Measurements from ENCODE around the gene SRI. TPM values are rescaled to one million over a fixed set of nuclear protein-coding genes. Genes with fewer than 3 reads are reported as not detected.

Gene SRI
- total RNA-seq, 3 donors from 2014 or later: 69.1 to 115 (median 90.9) TPM

GRCh38 chr7:88202799-88203198, 17.0 kb downstream of the SRI start:
- H3K4me3 ChIP-seq: no peak overlapping the region
- no peaks in the 10 kb centered on the region for H3K27me3 ChIP-seq
- TF ChIP-seq CTCF (IDR thresholded peaks at IDR 0.05) (no peak), POLR2AphosphoS5 (IDR thresholded peaks at IDR 0.05) (no peak), POLR2A (IDR thresholded peaks at IDR 0.05) (no peak)
- H3K36me3 ChIP-seq: peaks cover 7% of the 10 kb centered on the region
- intact Hi-C loops (cut with DNase I; ENCODE audit: low total_unique reads): no loop called here
- no peaks in the 10 kb centered on the region for H3K9me3 ChIP-seq
- DNase-seq (ENCODE audit: low spot score in 2 of 2): no peak
- H3K27ac ChIP-seq: no peak overlapping the region
- H3K4me1 ChIP-seq: no peaks in the 10 kb centered on the region

GRCh38 chr7:88202278-88202677, 17.6 kb downstream of the SRI start:
- intact Hi-C loops (cut with DNase I; ENCODE audit: low total_unique reads): no loop called here
- Histone ChIP-seq H3K36me3 (peaks cover 5% of the 10 kb centered on the region), H3K27me3 (no peaks in the 10 kb centered on the region), H3K4me3 (no peak overlapping the region), H3K9me3 (no peaks in the 10 kb centered on the region), H3K4me1 (no peaks in the 10 kb centered on the region), H3K27ac (no peak overlapping the region)
- TF ChIP-seq CTCF (IDR thresholded peaks at IDR 0.05) (no peak), POLR2A (IDR thresholded peaks at IDR 0.05) (no peak), POLR2AphosphoS5 (IDR thresholded peaks at IDR 0.05) (no peak)
- DNase-seq (ENCODE audit: low spot score in 2 of 2): no peak

- no peaks in the 10 kb centered on the region for H3K36me3 ChIP-seq
These were observed 18.5 kb downstream of the SRI start for GRCh38 chr7:88201305-88201704.

GRCh38 chr7:88200789-88201188, 19.0 kb downstream of the SRI start:
- TF ChIP-seq POLR2A (IDR thresholded peaks at IDR 0.05) (no peak), CTCF (IDR thresholded peaks at IDR 0.05) (no peak), POLR2AphosphoS5 (IDR thresholded peaks at IDR 0.05) (no peak)
- H3K27me3 ChIP-seq: no peaks in the 10 kb centered on the region
- no peak overlapping the region for H3K4me3 ChIP-seq
- H3K36me3 ChIP-seq: no peaks in the 10 kb centered on the region
- intact Hi-C loops (cut with DNase I; ENCODE audit: low total_unique reads): no loop called here
- H3K27ac ChIP-seq: no peak overlapping the region
- DNase-seq (ENCODE audit: low spot score in 2 of 2): no peak
- H3K4me1 ChIP-seq: no peaks in the 10 kb centered on the region
- no peaks in the 10 kb centered on the region for H3K9me3 ChIP-seq

More at GRCh38 chr7:88201305-88201704, 18.5 kb downstream of the SRI start:
- Histone ChIP-seq H3K9me3 (no peaks in the 10 kb centered on the region), H3K4me1 (no peaks in the 10 kb centered on the region), H3K27me3 (no peaks in the 10 kb centered on the region), H3K4me3 (no peak overlapping the region), H3K27ac (no peak overlapping the region)
- no peak for DNase-seq (ENCODE audit: low spot score in 2 of 2)
- intact Hi-C loops (cut with DNase I; ENCODE audit: low total_unique reads): no loop called here
- TF ChIP-seq POLR2AphosphoS5 (IDR thresholded peaks at IDR 0.05): no peak
- no peak for TF ChIP-seq CTCF (IDR thresholded peaks at IDR 0.05)
- no peak for TF ChIP-seq POLR2A (IDR thresholded peaks at IDR 0.05)

GRCh38 chr7:88200261-88200660, 19.6 kb downstream of the SRI start:
- no peak for TF ChIP-seq POLR2AphosphoS5 (IDR thresholded peaks at IDR 0.05)
- no peak for TF ChIP-seq POLR2A (IDR thresholded peaks at IDR 0.05)
- no peak for TF ChIP-seq CTCF (IDR thresholded peaks at IDR 0.05)
- intact Hi-C loops (cut with DNase I; ENCODE audit: low total_unique reads): no loop called here
- no peak for DNase-seq (ENCODE audit: low spot score in 2 of 2)
- Histone ChIP-seq H3K27me3 (no peaks in the 10 kb centered on the region), H3K36me3 (no peaks in the 10 kb centered on the region), H3K4me3 (no peak overlapping the region), H3K9me3 (no peaks in the 10 kb centered on the region), H3K4me1 (no peaks in the 10 kb centered on the region), H3K27ac (no peak overlapping the region)
